Hematopoietic multipotent progenitor cell treated with erythropoietin and hydrocortisone succinate and interleukin-3 and kit ligand, for 6 days (in vitro differentiated cells): ENCODE results near the gene CWH43.
"Not testable (repeated sequence)": the region's sequence is repeated elsewhere in the genome, so short reads cannot be mapped to it uniquely, and the experiment has no call there.

Source experiments
- DNase-seq: peaks from one replicate; pipeline ENCODE4 v3.0.0-alpha.2; 2015

The CWH43 gene

GRCh38 chr4:48979914-48980579, 6.0 kb upstream of the CWH43 start:
- no peak for DNase-seq

GRCh38 chr4:48984005-48984404, 2.1 kb upstream of the CWH43 start:
- not testable (repeated sequence) for DNase-seq

- no peak for DNase-seq
Measured at GRCh38 chr4:48985602-48985975, 486 bp upstream of the CWH43 start.

GRCh38 chr4:48986654-48987164, 634 bp downstream of the CWH43 start:
- DNase-seq = no peak

GRCh38 chr4:48989461-48990203, 3.6 kb downstream of the CWH43 start:
- no peak for DNase-seq

GRCh38 chr4:48991357-48991756, 5.3 kb downstream of the CWH43 start:
- no peak for DNase-seq

- no peak for DNase-seq
Measured at GRCh38 chr4:48997962-48998361, 11.9 kb downstream of the CWH43 start.

DNA sequence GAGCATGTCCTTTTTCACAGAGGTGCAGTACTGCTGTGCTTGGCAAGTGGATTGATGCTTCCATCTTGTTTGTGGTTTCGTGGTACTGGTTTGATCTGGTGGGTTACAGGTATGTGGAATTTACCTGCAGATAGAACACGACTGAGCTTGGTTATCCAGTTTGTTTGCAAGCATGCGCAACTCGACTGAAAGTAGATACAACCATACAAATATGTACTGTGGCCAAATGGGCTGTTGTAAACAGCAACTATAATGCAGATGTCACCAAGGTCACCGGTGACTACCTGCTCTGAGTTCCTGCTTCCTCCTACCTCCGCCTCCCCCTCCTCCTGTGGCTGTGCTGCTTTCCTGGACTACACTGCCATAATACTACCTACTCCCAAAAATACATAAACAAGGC, 12.4 kb downstream of the CWH43 start:
- no peak for DNase-seq

DNA sequence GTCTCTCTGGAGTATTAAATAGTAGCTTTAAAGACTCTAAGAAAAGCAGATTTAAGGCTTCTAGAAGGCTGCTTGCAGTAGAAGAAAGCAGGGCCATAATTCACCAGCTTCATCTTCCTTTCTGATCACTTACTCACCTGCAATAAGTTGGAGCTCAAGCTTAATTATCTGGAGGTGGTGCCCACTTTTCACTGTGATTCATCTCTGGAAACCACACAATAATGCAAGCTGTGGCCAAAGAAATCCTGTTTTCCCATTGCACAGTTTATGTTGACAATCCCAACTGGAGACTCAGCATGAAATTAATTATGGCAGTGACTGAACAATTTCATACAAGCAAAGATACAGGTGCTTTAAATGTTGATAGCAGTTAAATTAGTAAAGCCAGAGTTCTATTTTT, 14.7 kb downstream of the CWH43 start:
- DNase-seq = no peak

DNA sequence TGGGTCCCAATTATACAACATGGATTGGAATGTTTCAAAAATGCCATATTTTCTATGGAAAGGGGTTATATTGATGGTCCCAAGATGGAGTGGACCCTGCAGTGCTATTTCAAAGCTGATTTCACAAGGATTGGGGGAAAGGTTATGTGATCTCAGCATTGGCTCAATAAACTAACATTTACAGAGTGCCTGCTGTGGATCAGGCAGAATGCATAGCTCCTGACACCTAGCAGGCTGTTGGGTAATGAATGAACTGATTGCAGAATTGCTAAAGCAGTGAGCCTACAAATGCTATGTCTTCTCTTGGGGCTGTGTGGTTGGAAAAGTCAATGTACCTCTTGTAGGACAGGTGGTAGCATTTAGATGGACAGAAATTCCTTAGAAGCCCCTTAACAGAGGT, 16.9 kb downstream of the CWH43 start:
- DNase-seq = no peak

GRCh38 chr4:49018718-49019295, 32.7 kb downstream of the CWH43 start:
- no peak for DNase-seq

DNA sequence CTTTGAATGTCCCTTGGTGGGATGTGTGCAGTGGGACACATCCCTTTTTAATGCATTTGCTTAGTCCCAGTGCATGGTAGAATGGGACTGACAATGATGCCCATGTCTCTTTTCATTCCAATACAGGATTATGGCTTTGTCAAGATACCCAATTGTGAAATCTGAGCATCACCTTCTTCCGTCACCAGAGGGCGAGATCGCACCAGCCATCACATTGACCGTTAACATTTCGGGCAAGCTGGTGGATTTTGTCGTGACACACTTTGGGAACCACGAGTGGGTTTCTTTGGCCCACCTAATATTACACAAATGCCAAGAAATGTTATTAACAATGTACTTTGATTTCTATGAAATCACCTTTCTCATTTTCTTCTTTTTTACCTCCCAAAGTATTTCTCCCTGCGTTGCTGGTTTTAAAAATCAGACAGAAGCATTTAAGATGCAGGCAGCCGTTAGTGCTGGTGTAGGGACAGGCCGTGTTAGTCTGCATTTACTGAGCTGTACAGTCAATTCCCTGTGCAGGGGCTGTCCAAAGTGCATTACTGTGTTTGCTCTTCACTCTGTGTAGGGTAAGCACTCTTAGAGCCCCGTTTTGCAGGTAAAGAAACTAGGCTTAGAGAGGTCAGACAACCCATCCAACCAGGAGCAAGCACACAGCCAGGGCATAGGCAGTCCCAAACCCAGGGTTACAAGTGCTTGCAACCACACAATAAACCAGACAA, 46.5 kb downstream of the CWH43 start:
- DNase-seq = peak; percentile 39

- no peak for DNase-seq
Measured at GRCh38 chr4:49036528-49036927, 50.5 kb downstream of the CWH43 start.

DNA sequence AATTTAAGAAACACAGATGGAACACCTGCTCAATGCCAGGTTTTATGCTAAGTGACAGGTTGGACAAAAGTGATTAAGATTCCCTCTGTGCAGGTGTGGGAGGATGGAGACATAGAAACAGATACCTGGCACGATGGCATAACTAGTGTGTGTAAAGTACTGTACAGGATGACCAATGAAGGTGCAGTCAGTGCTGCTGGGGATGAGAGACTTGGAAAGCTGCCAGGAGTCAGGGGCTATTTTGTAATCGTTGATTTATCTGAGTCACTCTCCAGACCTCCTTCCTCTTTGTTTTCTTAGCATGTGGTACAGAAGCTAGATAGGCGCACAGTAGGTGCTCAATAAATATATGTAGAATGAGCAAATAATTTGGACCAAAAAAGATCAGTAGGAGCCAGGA, 58.2 kb downstream of the CWH43 start:
- no peak for DNase-seq

- no peak for DNase-seq
Measured at GRCh38 chr4:49058306-49058705, 72.2 kb downstream of the CWH43 start.

DNA sequence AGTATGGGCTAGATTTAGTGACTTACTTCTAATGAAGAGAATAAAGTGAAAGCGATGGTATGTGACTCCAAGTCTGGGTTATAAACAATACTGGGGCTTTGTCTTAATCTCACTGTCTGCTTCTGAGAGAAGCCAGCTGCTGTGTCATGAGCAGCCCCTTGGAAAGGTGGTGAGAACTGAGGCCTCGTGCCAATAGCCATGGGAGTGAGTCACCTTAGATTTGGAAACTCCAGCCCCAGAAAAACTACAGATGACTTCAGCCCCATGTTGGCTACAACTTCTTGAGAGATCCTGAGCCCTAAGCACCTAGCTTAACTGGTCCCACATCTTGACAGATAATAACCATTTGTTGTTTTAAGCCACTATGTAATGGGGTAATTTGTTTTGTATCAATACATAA, 77.6 kb downstream of the CWH43 start:
- no peak for DNase-seq

GRCh38 chr4:49072196-49072595, 86.1 kb downstream of the CWH43 start:
- DNase-seq = not testable (repeated sequence)

DNA sequence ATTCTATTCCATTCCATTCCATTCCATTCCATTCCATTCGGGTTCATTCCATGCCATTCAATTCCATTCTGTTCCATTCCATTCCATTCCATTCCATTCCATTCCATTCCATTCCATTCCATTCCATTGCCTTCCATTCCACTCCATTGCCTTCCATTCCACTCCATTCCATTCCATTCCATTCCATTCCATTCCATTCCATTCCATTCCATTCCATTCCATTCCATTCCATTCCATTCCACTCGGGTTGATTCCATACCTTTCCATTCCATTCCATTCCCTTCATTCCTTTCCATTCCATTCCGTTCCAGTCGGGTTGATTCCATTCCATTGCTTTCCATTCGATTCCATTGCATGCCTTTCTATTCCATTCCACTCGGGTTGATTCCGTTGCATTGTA, 105.8 kb downstream of the CWH43 start:
- DNase-seq = not testable (repeated sequence)

- DNase-seq = not testable (repeated sequence)
Measured at GRCh38 chr4:49092608-49093135, 106.6 kb downstream of the CWH43 start.

DNA sequence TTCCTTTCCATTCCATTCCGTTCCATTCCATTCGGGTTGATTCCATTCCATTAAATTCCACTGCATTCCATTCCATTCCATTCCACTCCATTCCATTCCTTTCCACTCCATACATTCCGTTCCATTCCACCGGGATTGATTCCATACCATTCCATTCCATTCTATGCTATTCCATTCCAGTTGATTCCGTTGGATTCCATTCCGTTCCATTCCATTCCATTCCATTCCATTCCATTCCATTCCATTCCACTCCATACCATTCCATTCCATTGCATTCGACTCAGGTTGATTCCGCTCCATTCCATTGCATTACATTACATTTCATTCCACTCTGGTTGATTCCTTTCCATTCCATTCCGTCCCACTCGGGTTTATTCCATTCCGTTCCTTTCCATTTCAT, 110.1 kb downstream of the CWH43 start:
- not testable (repeated sequence) for DNase-seq

- not testable (repeated sequence) for DNase-seq
Measured at GRCh38 chr4:49096627-49097026, 110.6 kb downstream of the CWH43 start.

DNA sequence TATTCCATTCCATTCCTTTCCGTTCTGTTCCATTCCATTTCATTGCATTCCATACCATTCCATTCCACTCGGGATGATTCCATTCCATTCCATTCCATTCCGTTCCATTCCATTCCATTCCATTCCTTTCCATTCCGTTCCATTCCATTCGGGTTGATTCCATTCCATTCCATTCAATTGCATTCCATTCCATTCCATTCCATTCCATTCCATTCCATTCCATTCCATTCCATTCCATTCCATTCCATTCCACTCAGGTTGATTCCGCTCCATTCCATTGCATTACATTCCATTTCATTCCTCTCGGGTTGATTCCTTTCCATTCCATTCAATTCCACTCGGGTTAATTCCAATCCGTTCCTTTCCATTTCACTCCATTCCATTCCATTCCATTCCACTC, 111.0 kb downstream of the CWH43 start:
- DNase-seq = not testable (repeated sequence)

DNA sequence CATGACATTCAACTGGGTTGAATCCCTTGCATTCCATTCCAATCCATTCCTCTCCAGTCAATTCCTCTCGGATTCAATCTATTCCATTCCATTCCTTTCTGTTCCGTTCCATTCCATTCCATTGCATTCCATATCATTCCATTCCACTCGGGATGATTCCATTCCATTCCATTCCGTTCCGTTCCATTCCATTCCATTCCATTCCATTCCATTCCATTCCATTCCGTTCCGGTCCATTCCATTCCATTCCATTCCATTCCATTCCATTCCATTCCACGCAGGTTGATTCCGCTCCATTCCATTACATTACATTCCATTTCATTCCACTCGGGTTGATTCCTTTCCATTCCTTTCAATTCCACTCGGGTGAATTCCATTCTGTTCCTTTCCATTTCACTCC, 111.4 kb downstream of the CWH43 start:
- DNase-seq = not testable (repeated sequence)
